A549 (cell line): Measurements from ENCODE around the gene NEK7.

Source experiments
- CEBPB ChIP-seq, 2 experiments: fragments of >200 bp in 1 of 2; sonication (Bioruptor Twin) in 1 of 2; formaldehyde crosslinking in 1 of 2; IDR thresholded peaks; 2 replicates each; pipeline ENCODE4 v1.6.1; 2012 to 2016
- EHF ChIP-seq: fragments of 250-450 bp; sonication (Bioruptor Pico); IDR thresholded peaks from 2 replicates; pipeline ENCODE4 v1.5.0; 2020; ENCODE audit warnings: mild to moderate bottlenecking
- EP300 ChIP-seq, 2 experiments: fragments of >200 bp; sonication (Bioruptor Twin); formaldehyde crosslinking; IDR thresholded peaks; 2 replicates in 1 of 2; 3 replicates in 1 of 2; pipeline ENCODE4 v1.6.1; 2016 to 2017
- HOXA7 ChIP-seq: fragments of 250-450 bp; sonication (Bioruptor Pico); IDR thresholded peaks from 2 replicates; pipeline ENCODE4 v1.5.0; 2020; ENCODE audit warnings: mild to moderate bottlenecking, moderate library complexity
- MAFK ChIP-seq: fragments of 450-650 bp; IDR thresholded peaks from 2 replicates; pipeline ENCODE4 v1.6.1; 2014; ENCODE audit not compliant: partially characterized antibody
- MAX ChIP-seq: IDR thresholded peaks from 2 replicates; pipeline ENCODE4 v1.6.1; 2012
- PBX3 ChIP-seq: IDR thresholded peaks from 2 replicates; pipeline ENCODE4 v1.6.1; 2012
- POLR2A ChIP-seq: IDR thresholded peaks from 2 replicates; pipeline ENCODE4 v1.6.1; 2012; ENCODE audit warnings: mild to moderate bottlenecking, low read length
- POLR2AphosphoS2 ChIP-seq: conservative IDR thresholded peaks from 2 replicates; pipeline ENCODE4 v1.6.1; 2012; ENCODE audit warnings: low read length, improper control_type of control experiment, inconsistent platforms
- SREBF2 ChIP-seq: fragments of 450-650 bp; IDR thresholded peaks from 2 replicates; pipeline ENCODE4 v1.6.1; 2014; ENCODE audit warnings: mild to moderate bottlenecking, moderate library complexity
- ZSCAN20 ChIP-seq: fragments of 250-450 bp; sonication (Bioruptor Pico); IDR thresholded peaks from 2 replicates; pipeline ENCODE4 v1.8.0; 2022; ENCODE audit warnings: mild to moderate bottlenecking, moderate library complexity
- TF ChIP-seq, protein P1 (sequence below): fragments of >200 bp; sonication (Bioruptor Twin); formaldehyde crosslinking; IDR thresholded peaks from 3 replicates; pipeline ENCODE4 v1.5.1; 2016
- TF ChIP-seq, protein P2 (sequence below): fragments of 150-350 bp; IDR thresholded peaks from 2 replicates; pipeline ENCODE4 v1.6.1; 2014; ENCODE audit warnings: low read depth, mild to moderate bottlenecking, low read length
- TF ChIP-seq, protein P3 (sequence below): fragments of 200-600 bp; sonication (generic); IDR thresholded peaks from 2 replicates; pipeline ENCODE4 v1.6.1; 2016; ENCODE audit warnings: antibody characterized with exemption, mild to moderate bottlenecking, moderate library complexity

DNA sequence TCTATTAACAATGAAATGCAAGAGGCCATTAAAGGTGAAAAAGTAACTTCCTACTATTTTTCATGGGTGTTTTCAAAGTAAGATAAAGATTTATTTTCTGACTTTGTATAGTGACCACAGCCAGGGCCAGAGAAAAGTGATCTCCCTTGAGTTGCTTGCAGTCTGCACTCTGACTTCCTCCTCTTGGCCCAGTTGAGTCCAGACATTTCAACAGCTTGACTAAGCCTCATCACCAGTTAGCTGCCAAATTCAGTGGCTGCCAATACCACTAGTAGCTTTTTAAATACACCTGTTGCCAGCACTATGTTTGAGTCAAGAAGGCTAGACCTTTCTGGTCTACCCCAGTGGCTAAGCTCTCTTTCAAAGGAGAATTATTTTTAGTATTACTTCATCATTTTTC, 3.7 kb upstream of the NEK7 start:
- TF ChIP-seq PBX3 (no peak), HOXA7 (CRISPR knock-in tag) (no peak), SREBF2 (no peak), CEBPB (IDR thresholded peaks at IDR 0.05) (no peak), EP300 (IDR thresholded peaks at IDR 0.05) (no peak), POLR2A (no peak), ZSCAN20 (CRISPR knock-in tag) (no peak), MAFK (no peak), EHF (CRISPR knock-in tag) (no peak), MAX (no peak), POLR2AphosphoS2 (no peak)
- TF ChIP-seq, protein P1, sequence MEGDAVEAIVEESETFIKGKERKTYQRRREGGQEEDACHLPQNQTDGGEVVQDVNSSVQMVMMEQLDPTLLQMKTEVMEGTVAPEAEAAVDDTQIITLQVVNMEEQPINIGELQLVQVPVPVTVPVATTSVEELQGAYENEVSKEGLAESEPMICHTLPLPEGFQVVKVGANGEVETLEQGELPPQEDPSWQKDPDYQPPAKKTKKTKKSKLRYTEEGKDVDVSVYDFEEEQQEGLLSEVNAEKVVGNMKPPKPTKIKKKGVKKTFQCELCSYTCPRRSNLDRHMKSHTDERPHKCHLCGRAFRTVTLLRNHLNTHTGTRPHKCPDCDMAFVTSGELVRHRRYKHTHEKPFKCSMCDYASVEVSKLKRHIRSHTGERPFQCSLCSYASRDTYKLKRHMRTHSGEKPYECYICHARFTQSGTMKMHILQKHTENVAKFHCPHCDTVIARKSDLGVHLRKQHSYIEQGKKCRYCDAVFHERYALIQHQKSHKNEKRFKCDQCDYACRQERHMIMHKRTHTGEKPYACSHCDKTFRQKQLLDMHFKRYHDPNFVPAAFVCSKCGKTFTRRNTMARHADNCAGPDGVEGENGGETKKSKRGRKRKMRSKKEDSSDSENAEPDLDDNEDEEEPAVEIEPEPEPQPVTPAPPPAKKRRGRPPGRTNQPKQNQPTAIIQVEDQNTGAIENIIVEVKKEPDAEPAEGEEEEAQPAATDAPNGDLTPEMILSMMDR = no peak
- TF ChIP-seq, protein P2, sequence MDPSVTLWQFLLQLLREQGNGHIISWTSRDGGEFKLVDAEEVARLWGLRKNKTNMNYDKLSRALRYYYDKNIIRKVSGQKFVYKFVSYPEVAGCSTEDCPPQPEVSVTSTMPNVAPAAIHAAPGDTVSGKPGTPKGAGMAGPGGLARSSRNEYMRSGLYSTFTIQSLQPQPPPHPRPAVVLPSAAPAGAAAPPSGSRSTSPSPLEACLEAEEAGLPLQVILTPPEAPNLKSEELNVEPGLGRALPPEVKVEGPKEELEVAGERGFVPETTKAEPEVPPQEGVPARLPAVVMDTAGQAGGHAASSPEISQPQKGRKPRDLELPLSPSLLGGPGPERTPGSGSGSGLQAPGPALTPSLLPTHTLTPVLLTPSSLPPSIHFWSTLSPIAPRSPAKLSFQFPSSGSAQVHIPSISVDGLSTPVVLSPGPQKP = no peak
- TF ChIP-seq, protein P3, sequence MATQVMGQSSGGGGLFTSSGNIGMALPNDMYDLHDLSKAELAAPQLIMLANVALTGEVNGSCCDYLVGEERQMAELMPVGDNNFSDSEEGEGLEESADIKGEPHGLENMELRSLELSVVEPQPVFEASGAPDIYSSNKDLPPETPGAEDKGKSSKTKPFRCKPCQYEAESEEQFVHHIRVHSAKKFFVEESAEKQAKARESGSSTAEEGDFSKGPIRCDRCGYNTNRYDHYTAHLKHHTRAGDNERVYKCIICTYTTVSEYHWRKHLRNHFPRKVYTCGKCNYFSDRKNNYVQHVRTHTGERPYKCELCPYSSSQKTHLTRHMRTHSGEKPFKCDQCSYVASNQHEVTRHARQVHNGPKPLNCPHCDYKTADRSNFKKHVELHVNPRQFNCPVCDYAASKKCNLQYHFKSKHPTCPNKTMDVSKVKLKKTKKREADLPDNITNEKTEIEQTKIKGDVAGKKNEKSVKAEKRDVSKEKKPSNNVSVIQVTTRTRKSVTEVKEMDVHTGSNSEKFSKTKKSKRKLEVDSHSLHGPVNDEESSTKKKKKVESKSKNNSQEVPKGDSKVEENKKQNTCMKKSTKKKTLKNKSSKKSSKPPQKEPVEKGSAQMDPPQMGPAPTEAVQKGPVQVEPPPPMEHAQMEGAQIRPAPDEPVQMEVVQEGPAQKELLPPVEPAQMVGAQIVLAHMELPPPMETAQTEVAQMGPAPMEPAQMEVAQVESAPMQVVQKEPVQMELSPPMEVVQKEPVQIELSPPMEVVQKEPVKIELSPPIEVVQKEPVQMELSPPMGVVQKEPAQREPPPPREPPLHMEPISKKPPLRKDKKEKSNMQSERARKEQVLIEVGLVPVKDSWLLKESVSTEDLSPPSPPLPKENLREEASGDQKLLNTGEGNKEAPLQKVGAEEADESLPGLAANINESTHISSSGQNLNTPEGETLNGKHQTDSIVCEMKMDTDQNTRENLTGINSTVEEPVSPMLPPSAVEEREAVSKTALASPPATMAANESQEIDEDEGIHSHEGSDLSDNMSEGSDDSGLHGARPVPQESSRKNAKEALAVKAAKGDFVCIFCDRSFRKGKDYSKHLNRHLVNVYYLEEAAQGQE = no peak
